ENCODE data around the gene PRELID3B.

Gene PRELID3B

DNA sequence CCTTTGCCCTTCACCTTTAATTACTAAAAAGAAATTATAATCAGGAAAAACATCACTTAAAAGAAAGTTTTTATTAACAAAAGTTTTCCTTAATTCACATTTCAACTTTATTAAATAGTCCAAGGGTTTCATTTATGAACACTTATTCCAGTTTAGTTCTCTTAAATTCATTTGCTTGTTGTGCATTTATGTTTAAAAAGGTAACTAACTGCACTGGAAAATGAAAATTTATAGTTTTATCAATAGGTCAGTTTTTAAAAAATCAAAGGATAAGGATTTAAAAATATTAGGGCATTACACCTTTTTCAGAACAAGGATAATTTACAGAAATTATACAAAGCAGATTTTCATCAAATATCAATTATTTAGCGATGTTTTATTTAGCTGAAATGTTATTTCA lies 9.5 kb downstream of the PRELID3B start:
- H3K4me3 ChIP-seq, result peak overlapping the region; percentile 90
- TF ChIP-seq, protein P1, sequence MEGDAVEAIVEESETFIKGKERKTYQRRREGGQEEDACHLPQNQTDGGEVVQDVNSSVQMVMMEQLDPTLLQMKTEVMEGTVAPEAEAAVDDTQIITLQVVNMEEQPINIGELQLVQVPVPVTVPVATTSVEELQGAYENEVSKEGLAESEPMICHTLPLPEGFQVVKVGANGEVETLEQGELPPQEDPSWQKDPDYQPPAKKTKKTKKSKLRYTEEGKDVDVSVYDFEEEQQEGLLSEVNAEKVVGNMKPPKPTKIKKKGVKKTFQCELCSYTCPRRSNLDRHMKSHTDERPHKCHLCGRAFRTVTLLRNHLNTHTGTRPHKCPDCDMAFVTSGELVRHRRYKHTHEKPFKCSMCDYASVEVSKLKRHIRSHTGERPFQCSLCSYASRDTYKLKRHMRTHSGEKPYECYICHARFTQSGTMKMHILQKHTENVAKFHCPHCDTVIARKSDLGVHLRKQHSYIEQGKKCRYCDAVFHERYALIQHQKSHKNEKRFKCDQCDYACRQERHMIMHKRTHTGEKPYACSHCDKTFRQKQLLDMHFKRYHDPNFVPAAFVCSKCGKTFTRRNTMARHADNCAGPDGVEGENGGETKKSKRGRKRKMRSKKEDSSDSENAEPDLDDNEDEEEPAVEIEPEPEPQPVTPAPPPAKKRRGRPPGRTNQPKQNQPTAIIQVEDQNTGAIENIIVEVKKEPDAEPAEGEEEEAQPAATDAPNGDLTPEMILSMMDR (IDR thresholded peaks at IDR 0.05), result no peak
- peak overlapping the region in 1 of 2 donors; percentile 76 for H3K27ac ChIP-seq
- DNase-seq (ENCODE audit: low spot score), result no peak

DNA sequence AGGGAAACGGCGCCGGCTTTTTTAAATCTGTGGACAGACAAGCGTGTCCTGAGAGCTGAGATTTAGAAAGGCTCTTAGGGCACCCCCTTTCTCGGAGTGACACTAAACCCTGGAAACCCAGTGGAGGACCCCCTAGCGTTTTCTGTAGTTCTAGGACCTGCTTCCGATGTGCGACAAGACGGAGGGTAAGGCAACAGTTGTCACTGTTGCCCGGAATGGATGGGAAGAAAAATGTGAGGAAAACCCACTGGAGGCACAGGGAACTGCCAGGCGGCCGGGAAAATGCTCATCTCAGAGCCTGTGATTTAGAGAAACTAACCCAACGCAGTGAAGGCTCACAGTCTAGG lies 9.9 kb downstream of the PRELID3B start:
- Histone ChIP-seq H3K4me3 (peak overlapping the region; percentile 90), H3K27ac (peak overlapping the region; percentile 76 to 91)
- no peak for DNase-seq (ENCODE audit: low spot score)
- TF ChIP-seq, protein P1 (IDR thresholded peaks at IDR 0.05), result no peak

DNA sequence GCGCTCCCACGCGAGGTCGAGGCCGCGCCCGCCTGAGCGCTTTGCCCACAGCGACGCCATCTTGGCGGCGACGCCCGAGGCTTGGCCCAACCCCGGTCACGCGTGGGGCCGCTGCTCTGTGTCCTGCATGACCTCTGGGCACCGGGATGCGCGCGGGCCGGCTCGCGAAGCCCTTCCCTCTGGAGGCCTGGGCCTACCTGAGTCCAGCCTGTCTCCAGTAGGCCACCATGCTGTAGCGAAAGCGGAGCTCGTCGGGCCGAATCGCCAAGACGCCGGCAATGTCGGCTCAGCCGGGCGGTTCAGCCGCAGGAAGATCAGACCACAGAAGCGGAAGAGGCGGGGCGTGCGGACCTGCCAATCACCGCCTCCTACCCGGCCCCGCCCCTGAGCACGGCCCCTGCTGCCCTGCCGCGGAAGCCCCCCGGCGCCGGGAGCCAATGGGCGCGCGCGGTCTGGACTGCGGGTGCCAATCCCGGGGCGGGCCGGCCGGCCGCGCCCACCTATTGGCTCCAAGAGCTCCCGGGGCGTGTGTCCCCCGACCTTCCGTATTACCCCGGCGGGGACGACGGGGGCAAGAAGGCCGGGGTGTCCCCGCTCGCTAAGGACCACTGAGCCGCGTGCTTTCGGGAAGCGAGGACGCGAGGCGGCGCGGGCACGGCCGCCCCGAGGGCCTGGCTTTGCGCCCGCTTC lies 10.4 kb downstream of the PRELID3B start, which contains the start of gene ATP5F1E:
TSS of gene ATP5F1E (minus strand) at position 313 of the 690 bp plus-strand sequence. CDS start at position 229, 84 bp downstream.
- Histone ChIP-seq H3K4me3 (peak within 1 kb of the TSS; percentile 90), H3K27ac (peak within 1 kb of the TSS; percentile 76 to 91)
- TF ChIP-seq, protein P1 (IDR thresholded peaks at IDR 0.05), result no peak
- peak; percentile 98 for DNase-seq (ENCODE audit: low spot score)

DNA sequence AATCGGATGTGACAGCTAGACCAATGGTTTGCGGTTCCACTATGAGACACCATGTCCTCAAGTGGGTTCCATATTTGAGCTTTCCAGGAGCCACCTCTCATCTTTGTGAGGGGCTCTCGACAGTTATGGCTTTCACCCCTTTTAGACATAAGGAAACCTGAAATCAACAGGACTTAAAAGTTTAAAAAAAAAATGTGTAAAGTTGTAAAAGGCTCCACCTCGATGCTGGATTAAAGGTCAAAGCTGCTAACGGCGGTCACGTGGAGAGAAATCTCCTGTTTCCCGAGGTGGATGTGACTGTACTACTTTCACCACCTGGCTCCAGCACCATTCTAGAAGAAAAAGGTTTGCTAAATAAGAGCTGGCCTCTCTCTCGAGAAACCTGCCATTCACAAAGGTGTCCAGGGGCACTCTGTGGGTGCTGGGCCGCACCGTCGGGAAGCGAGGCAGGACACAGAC lies 11.0 kb downstream of the PRELID3B start:
- peak overlapping the region; percentile 90 for H3K4me3 ChIP-seq
- TF ChIP-seq, protein P1 (IDR thresholded peaks at IDR 0.05), result no peak
- DNase-seq (ENCODE audit: low spot score), result no peak

DNA sequence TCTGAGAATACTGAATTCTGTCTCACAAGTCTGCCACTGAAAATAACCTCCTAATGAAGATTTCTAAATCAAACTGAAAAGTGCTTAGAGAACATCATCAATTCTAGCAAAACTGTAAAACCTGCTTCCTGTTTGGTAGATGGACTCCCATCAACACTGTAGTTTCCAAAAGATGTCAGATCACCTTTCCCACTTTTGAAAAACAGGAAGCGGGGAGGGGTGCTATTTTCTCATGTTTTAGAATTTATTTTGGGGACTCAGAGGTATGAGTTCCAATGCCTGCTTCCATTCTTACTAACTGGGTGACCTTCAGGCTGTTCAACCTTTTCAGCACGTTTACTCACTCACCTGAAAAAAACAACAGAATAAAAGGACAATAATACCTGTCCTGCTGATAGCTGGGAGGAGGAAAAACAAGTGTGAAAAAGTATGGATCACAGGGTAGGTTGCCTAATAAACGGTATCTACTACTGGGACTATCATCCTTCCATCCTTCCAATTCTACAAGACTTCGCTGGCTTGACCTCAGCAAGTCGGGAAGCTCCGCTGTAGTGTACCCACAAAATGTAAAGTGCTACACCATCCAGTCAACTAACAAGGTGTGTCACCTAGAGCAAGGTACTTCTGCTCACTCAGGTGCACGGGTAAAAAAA lies 11.5 kb downstream of the PRELID3B start:
- H3K4me3 ChIP-seq, result peak overlapping the region; percentile 90
- DNase-seq (ENCODE audit: low spot score), result no peak
- H3K27ac ChIP-seq, result peak overlapping the region in 1 of 2 donors; percentile 76
- TF ChIP-seq, protein P1 (IDR thresholded peaks at IDR 0.05), result no peak

More for the DNA sequence above, 11.0 kb downstream of the PRELID3B start:
- H3K27ac ChIP-seq, result peak overlapping the region; percentile 76 to 91

DNA sequence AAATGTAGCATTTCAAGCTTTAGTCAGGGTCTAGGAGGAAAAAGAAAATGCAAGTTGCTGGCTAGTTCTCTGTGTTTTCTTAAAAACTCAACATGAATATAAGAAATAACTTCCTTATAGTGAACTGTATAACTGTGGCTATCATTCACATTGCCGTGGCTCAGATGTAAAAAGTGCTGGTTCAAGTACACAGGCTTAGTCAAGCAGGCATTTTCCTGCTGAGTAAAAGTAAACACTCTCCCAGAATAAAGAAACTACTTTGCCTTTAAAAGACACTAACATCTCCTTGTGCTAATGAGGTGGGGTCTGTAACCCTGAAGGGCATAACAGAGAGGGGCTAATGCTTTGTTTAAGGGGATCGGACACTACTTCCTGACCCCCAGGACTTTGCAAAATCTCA lies 13.8 kb downstream of the PRELID3B start:
- H3K27ac ChIP-seq, result no peak overlapping the region
- no peak for DNase-seq (ENCODE audit: low spot score)
- H3K4me3 ChIP-seq, result peak overlapping the region; percentile 46
- TF ChIP-seq, protein P1 (IDR thresholded peaks at IDR 0.05), result no peak

Data from coronary artery (tissue), 2 donors.